Panc1 (cell line): ENCODE data around the gene ZNF804B. TPM values are rescaled to one million over a fixed set of nuclear protein-coding genes. Genes with fewer than 3 reads are reported as not detected.

ENCODE experiments used
- ATAC-seq: fragments of 200-7000 bp; cut with Tn5 transposase; 2 replicates; pipeline ENCODE4 v1.9.1; 2020; ENCODE audit warnings: mild to moderate bottlenecking, moderate library complexity
- BruUV-seq: library from RNA; stranded (reverse); fragments of 400-500 nt; replicated peaks from 2 replicates; lab custom pipeline; 2021; lab: Mats Ljungman, UMichigan
- CTCF ChIA-PET: fragments of 300-600 bp; sonication (Branson Sonifier 250); formaldehyde crosslinking; loops from one replicate; lab custom pipeline; 2022; ENCODE audit warnings: antibody characterized with exemption; lab: Charles Lee
- POLR2A ChIA-PET: fragments of 300-600 bp; sonication (Branson Sonifier 250); formaldehyde crosslinking; loops from one replicate; lab custom pipeline; 2022; ENCODE audit warnings: antibody characterized with exemption; lab: Charles Lee
- DNase-seq: peaks from one replicate; pipeline ENCODE4 v3.0.0-alpha.2; 2010; ENCODE audit warnings: low read depth, low spot score
- H3K27ac ChIP-seq: 2 replicates; pipeline ENCODE4 v1.5.1; 2011; ENCODE audit warnings: mild to moderate bottlenecking, low read length, inconsistent platforms
- H3K27me3 ChIP-seq: fragments of 200-500 bp; sonication (Bioruptor generic); 2 replicates; pipeline ENCODE4 v1.6.0; 2014; ENCODE audit warnings: low read length, inconsistent platforms; ENCODE audit not compliant: control insufficient read depth, insufficient read depth
- H3K36me3 ChIP-seq: fragments of 200-500 bp; sonication (Bioruptor generic); 2 replicates; pipeline ENCODE4 v1.5.1; 2014; ENCODE audit warnings: inconsistent platforms, mild to moderate bottlenecking, low read length, moderate library complexity; ENCODE audit not compliant: control insufficient read depth, insufficient read depth
- H3K4me1 ChIP-seq: 2 replicates; pipeline ENCODE4 v1.5.1; 2011; ENCODE audit warnings: inconsistent platforms, mild to moderate bottlenecking, low read length, moderate library complexity; ENCODE audit not compliant: control insufficient read depth, insufficient read depth
- H3K4me3 ChIP-seq, 2 experiments: 2 replicates each; pipeline ENCODE4 v1.5.1; 2011 to 2012; ENCODE audit warnings: low read depth in 2 of 2, low read length in 2 of 2, mild to moderate bottlenecking in 2 of 2, inconsistent platforms in 1 of 2, moderate library complexity in 1 of 2
- H3K9me3 ChIP-seq: fragments of 200-500 bp; sonication (Bioruptor generic); 2 replicates; pipeline ENCODE4 v1.5.1; 2014; ENCODE audit warnings: low read depth, mild to moderate bottlenecking, inconsistent platforms, low read length, moderate library complexity; ENCODE audit not compliant: control insufficient read depth, insufficient read depth
- POLR2AphosphoS5 ChIP-seq: IDR thresholded peaks from 2 replicates; pipeline ENCODE4 v1.6.1; 2012; ENCODE audit warnings: mild to moderate bottlenecking, low read depth, low read length, moderate library complexity
- SIN3A ChIP-seq: IDR thresholded peaks from 2 replicates; pipeline ENCODE4 v1.6.1; 2012; ENCODE audit warnings: low read depth, mild to moderate bottlenecking, low read length, moderate library complexity, borderline replicate concordance; ENCODE audit not compliant: insufficient read depth
- TCF7L2 ChIP-seq: IDR thresholded peaks from 2 replicates; pipeline ENCODE4 v1.6.1; 2011; ENCODE audit warnings: mild to moderate bottlenecking, low read depth, low read length, inconsistent platforms
- in situ Hi-C: cut with HindIII; loops from 2 replicates; pipeline ENCODE4 v1.10.0; 2016; ENCODE audit warnings: low sequenced_read_pairs, low pct_unique_long_range_greater_than_20kb
- intact Hi-C: fragments of 100-400 bp; cut with micrococcal nuclease; formaldehyde crosslinking; loops from one replicate; pipeline ENCODE4 v1.10.0; 2022; ENCODE audit not compliant: unreplicated experiment
- total RNA-seq: library from RNA; stranded (reverse); gene quantifications from one replicate; pipeline ENCODE4 v1.2.1, GENCODE V29; 2021; ENCODE audit not compliant: unreplicated experiment
- TF ChIP-seq, protein P1 (sequence below): fragments of 450-650 bp; IDR thresholded peaks from 2 replicates; pipeline ENCODE4 v1.5.1; 2017; ENCODE audit warnings: mild to moderate bottlenecking
- TF ChIP-seq, protein P2 (sequence below), 2 experiments: IDR thresholded peaks; 2 replicates each; pipeline ENCODE4 v1.6.1; 2011 to 2012; ENCODE audit warnings: low read depth in 2 of 2, control low read depth in 1 of 2, low read length in 1 of 2, mild to moderate bottlenecking in 1 of 2, moderate library complexity in 1 of 2; ENCODE audit not compliant: insufficient read depth in 1 of 2

The ZNF804B gene
- total RNA-seq, 1 experiment from 2014 or later, result not detected

DNA sequence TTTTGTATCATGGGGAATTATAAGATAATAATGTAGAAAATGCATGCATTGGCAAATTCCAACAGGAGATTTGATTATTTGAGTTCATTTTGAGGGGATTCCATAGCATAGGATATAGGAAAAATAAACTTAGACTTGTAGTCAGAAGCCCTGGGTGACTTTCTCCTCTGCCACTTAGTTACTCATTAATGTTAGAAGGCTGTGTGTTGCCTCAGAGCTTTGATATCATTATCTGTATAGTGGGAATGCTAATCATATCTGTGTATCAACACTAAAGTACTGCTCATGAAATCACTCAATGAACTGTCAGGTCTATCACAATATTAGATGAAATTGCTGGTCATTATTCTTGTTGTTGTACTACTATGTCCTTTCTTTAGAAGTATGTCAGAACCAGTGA, 59.1 kb downstream of the ZNF804B start:
- CTCF ChIA-PET, result no interaction called here
- Histone ChIP-seq H3K4me1 (no peaks in the 10 kb centered on the region), H3K27ac (no peak overlapping the region), H3K27me3 (no peaks in the 10 kb centered on the region), H3K9me3 (no peaks in the 10 kb centered on the region), H3K36me3 (no peaks in the 10 kb centered on the region), H3K4me3 (no peak overlapping the region)
- POLR2A ChIA-PET, result no interaction called here
- ATAC-seq (no peak), DNase-seq (no peak)
- in situ Hi-C loops (no loop called here), intact Hi-C loops (no loop called here)
- no TSS peak for BruUV-seq
- TF ChIP-seq TCF7L2 (no peak), POLR2AphosphoS5 (no peak), SIN3A (no peak)
- TF ChIP-seq, protein P1, sequence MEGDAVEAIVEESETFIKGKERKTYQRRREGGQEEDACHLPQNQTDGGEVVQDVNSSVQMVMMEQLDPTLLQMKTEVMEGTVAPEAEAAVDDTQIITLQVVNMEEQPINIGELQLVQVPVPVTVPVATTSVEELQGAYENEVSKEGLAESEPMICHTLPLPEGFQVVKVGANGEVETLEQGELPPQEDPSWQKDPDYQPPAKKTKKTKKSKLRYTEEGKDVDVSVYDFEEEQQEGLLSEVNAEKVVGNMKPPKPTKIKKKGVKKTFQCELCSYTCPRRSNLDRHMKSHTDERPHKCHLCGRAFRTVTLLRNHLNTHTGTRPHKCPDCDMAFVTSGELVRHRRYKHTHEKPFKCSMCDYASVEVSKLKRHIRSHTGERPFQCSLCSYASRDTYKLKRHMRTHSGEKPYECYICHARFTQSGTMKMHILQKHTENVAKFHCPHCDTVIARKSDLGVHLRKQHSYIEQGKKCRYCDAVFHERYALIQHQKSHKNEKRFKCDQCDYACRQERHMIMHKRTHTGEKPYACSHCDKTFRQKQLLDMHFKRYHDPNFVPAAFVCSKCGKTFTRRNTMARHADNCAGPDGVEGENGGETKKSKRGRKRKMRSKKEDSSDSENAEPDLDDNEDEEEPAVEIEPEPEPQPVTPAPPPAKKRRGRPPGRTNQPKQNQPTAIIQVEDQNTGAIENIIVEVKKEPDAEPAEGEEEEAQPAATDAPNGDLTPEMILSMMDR, result no peak
- TF ChIP-seq, protein P2, sequence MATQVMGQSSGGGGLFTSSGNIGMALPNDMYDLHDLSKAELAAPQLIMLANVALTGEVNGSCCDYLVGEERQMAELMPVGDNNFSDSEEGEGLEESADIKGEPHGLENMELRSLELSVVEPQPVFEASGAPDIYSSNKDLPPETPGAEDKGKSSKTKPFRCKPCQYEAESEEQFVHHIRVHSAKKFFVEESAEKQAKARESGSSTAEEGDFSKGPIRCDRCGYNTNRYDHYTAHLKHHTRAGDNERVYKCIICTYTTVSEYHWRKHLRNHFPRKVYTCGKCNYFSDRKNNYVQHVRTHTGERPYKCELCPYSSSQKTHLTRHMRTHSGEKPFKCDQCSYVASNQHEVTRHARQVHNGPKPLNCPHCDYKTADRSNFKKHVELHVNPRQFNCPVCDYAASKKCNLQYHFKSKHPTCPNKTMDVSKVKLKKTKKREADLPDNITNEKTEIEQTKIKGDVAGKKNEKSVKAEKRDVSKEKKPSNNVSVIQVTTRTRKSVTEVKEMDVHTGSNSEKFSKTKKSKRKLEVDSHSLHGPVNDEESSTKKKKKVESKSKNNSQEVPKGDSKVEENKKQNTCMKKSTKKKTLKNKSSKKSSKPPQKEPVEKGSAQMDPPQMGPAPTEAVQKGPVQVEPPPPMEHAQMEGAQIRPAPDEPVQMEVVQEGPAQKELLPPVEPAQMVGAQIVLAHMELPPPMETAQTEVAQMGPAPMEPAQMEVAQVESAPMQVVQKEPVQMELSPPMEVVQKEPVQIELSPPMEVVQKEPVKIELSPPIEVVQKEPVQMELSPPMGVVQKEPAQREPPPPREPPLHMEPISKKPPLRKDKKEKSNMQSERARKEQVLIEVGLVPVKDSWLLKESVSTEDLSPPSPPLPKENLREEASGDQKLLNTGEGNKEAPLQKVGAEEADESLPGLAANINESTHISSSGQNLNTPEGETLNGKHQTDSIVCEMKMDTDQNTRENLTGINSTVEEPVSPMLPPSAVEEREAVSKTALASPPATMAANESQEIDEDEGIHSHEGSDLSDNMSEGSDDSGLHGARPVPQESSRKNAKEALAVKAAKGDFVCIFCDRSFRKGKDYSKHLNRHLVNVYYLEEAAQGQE (IDR thresholded peaks at IDR 0.05; ENCODE audit: insufficient read depth in 1 of 2, low read depth in 2 of 2, low read length in 1 of 2), result no peak

DNA sequence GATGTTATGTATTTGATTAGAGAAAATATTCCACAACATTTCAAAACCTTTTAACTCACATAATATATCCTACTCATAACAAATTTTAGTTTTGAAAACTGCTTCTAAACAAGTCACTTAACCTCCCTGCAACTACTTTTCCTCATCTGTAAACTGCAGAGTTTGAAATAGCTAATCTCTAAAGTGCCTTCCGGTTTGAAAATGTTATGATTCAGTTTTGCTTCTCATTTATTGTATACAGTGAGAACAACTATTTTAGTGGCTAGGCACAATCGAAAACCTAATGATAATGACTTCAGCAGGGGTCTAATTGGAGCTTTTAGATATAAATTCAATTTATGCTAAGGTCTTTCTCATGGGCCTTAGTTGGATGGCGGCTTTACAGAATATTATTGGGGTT, 66.7 kb downstream of the ZNF804B start:
- BruUV-seq, result no TSS peak
- TF ChIP-seq, protein P2 (IDR thresholded peaks at IDR 0.05; ENCODE audit: insufficient read depth in 1 of 2, low read depth in 2 of 2, low read length in 1 of 2), result no peak
- no peak for TF ChIP-seq TCF7L2
- TF ChIP-seq POLR2AphosphoS5, result no peak
- TF ChIP-seq, protein P1, result no peak
- TF ChIP-seq SIN3A, result no peak
- CTCF ChIA-PET, result no interaction called here

More for the DNA sequence above, 66.7 kb downstream of the ZNF804B start:
- no peak overlapping the region for H3K4me3 ChIP-seq
- H3K9me3 ChIP-seq, result no peaks in the 10 kb centered on the region
- in situ Hi-C loops, result no loop called here
- intact Hi-C loops, result no loop called here
- ATAC-seq, result no peak
- no peaks in the 10 kb centered on the region for H3K4me1 ChIP-seq
- H3K27me3 ChIP-seq, result no peaks in the 10 kb centered on the region
- no peak overlapping the region for H3K27ac ChIP-seq
- no peaks in the 10 kb centered on the region for H3K36me3 ChIP-seq
- POLR2A ChIA-PET, result no interaction called here
- DNase-seq, result no peak
